Liver (tissue), 9 donors: ENCODE data around the gene ZNF527. TPM values are rescaled to one million over a fixed set of nuclear protein-coding genes. Genes with fewer than 3 reads are reported as not detected.

ENCODE experiments used
- DNase-seq: peaks from one replicate; pipeline ENCODE4 v3.0.0-alpha.2; 2017; ENCODE audit warnings: low spot score
- H3K27ac ChIP-seq, 2 donors: one replicate each; pipeline ENCODE4 v1.7.0; 2013; ENCODE audit warnings: inconsistent platforms in 2 of 2, low read length in 2 of 2, control low read depth in 1 of 2, low read depth in 1 of 2, mild to moderate bottlenecking in 1 of 2
- H3K27me3 ChIP-seq, 4 donors: one replicate each; pipeline versions ENCODE4 v1.6.1 to v1.7.0; 2013; ENCODE audit warnings: low read length in 3 of 4, inconsistent platforms in 1 of 4, mild to moderate bottlenecking in 1 of 4, moderate library complexity in 1 of 4; ENCODE audit not compliant: control insufficient read depth in 4 of 4, insufficient read depth in 4 of 4
- H3K36me3 ChIP-seq, 4 donors: one replicate each; pipeline versions ENCODE4 v1.6.1 to v1.7.0; 2013; ENCODE audit warnings: low read length in 3 of 4, mild to moderate bottlenecking in 3 of 4, low read depth in 1 of 4, moderate library complexity in 1 of 4; ENCODE audit not compliant: control insufficient read depth in 4 of 4, insufficient read depth in 3 of 4
- H3K4me1 ChIP-seq, 4 donors: one replicate each; pipeline versions ENCODE4 v1.6.1 to v1.7.0; 2013; ENCODE audit warnings: low read length in 3 of 4, mild to moderate bottlenecking in 3 of 4, moderate library complexity in 1 of 4; ENCODE audit not compliant: control insufficient read depth in 4 of 4, insufficient read depth in 4 of 4
- H3K4me3 ChIP-seq, 3 donors: one replicate each; pipeline versions ENCODE4 v1.6.1 to v1.7.0; 2013; ENCODE audit warnings: low read length in 3 of 3, control low read depth in 1 of 3, low read depth in 1 of 3, mild to moderate bottlenecking in 1 of 3
- H3K9ac ChIP-seq, 2 donors: one replicate each; pipeline ENCODE4 v1.7.0; 2013; ENCODE audit warnings: low read length in 2 of 2, mild to moderate bottlenecking in 2 of 2, moderate library complexity in 2 of 2, control low read depth in 1 of 2, low read depth in 1 of 2
- H3K9me3 ChIP-seq, 4 donors: one replicate each; pipeline versions ENCODE4 v1.6.1 to v1.7.0; 2013; ENCODE audit warnings: low read length in 3 of 4; ENCODE audit not compliant: control insufficient read depth in 4 of 4
- EGR1 ChIP-seq, 2 donors: IDR thresholded peaks; 2 replicates each; pipeline ENCODE4 v1.6.1; 2016 to 2018; ENCODE audit warnings: antibody characterized with exemption in 2 of 2, low read depth in 2 of 2
- FOXA1 ChIP-seq: IDR thresholded peaks from 2 replicates; pipeline ENCODE4 v1.6.1; 2016; ENCODE audit warnings: antibody characterized with exemption
- FOXA2 ChIP-seq: IDR thresholded peaks from 2 replicates; pipeline ENCODE4 v1.6.1; 2016; ENCODE audit warnings: antibody characterized with exemption
- GABPA ChIP-seq, 2 donors: IDR thresholded peaks in 1 of 2; conservative IDR thresholded peaks in 1 of 2; 2 replicates each; pipeline ENCODE4 v1.6.1; 2016; ENCODE audit warnings: antibody characterized with exemption in 2 of 2, mild to moderate bottlenecking in 1 of 2, moderate library complexity in 1 of 2
- HNF4A ChIP-seq, 2 donors: conservative IDR thresholded peaks; 2 replicates each; pipeline ENCODE4 v1.6.1; 2016; ENCODE audit warnings: antibody characterized with exemption in 2 of 2, mild to moderate bottlenecking in 2 of 2
- HNF4G ChIP-seq: IDR thresholded peaks from 2 replicates; pipeline ENCODE4 v1.6.1; 2016; ENCODE audit warnings: antibody characterized with exemption
- JUND ChIP-seq, 2 donors: IDR thresholded peaks; 2 replicates each; pipeline ENCODE4 v1.6.1; 2016; ENCODE audit warnings: antibody characterized with exemption in 2 of 2
- NR2F2 ChIP-seq: IDR thresholded peaks from 2 replicates; pipeline ENCODE4 v1.6.1; 2016; ENCODE audit warnings: antibody characterized with exemption
- RAD21 ChIP-seq, 2 donors: IDR thresholded peaks; 2 replicates each; pipeline ENCODE4 v1.6.1; 2016; ENCODE audit warnings: antibody characterized with exemption in 2 of 2, mild to moderate bottlenecking in 2 of 2
- RXRA ChIP-seq, 2 donors: IDR thresholded peaks; 2 replicates each; pipeline ENCODE4 v1.6.1; 2017 to 2018; ENCODE audit warnings: antibody characterized with exemption in 2 of 2, mild to moderate bottlenecking in 1 of 2
- SP1 ChIP-seq: IDR thresholded peaks from 2 replicates; pipeline ENCODE4 v1.6.1; 2018; ENCODE audit warnings: antibody characterized with exemption, mild to moderate bottlenecking
- TAF1 ChIP-seq: conservative IDR thresholded peaks from 2 replicates; pipeline ENCODE4 v1.6.1; 2016; ENCODE audit warnings: antibody characterized with exemption, mild to moderate bottlenecking
- YY1 ChIP-seq: IDR thresholded peaks from 2 replicates; pipeline ENCODE4 v1.6.1; 2016; ENCODE audit warnings: antibody characterized with exemption, mild to moderate bottlenecking
- WGBS: extraction: QIAGEN DNeasy Blood & Tissue Kit; methylation state at CpG from one replicate; pipeline ENCODE4 v1.1.7; 2013; 5-methylcytosine and 5-hydroxymethylcytosine counted together
- polyA plus RNA-seq, 2 donors: library from polyadenylated mRNA; stranded (reverse) in 1 of 2; unstranded in 1 of 2; fragments of 200-250 nt in 1 of 2; fragments of >200 nt in 1 of 2; fragmentation: Nextera tagmentation in 1 of 2; extraction: Ambion mirVana in 1 of 2; gene quantifications; one replicate each; pipeline versions ENCODE4 v1.2.1 to v1.2.3, GENCODE V29; 2013 to 2015
- total RNA-seq, 2 donors: library from RNA; depleted of rRNA; stranded (reverse); fragments of >200 nt; gene quantifications; one replicate each; pipeline ENCODE4 v1.2.3, GENCODE V29; 2014
- TF ChIP-seq, protein P1 (sequence below): IDR thresholded peaks from 2 replicates; pipeline ENCODE4 v1.6.1; 2016; ENCODE audit warnings: antibody characterized with exemption
- TF ChIP-seq, protein P2 (sequence below): IDR thresholded peaks from 2 replicates; pipeline ENCODE4 v1.6.1; 2016; ENCODE audit warnings: antibody characterized with exemption, mild to moderate bottlenecking
- TF ChIP-seq, protein P3 (sequence below): IDR thresholded peaks from 2 replicates; pipeline ENCODE4 v1.6.1; 2016; ENCODE audit warnings: antibody characterized with exemption
- donor health status: healthy.
- donor health status: healthy.
- donor health status: healthy.
- donor health status: healthy.
- donor health status: healthy.

Gene ZNF527
- total and polyA plus RNA-seq, 4 donors = 0.79 to 4.2 (median 2.0) TPM

DNA sequence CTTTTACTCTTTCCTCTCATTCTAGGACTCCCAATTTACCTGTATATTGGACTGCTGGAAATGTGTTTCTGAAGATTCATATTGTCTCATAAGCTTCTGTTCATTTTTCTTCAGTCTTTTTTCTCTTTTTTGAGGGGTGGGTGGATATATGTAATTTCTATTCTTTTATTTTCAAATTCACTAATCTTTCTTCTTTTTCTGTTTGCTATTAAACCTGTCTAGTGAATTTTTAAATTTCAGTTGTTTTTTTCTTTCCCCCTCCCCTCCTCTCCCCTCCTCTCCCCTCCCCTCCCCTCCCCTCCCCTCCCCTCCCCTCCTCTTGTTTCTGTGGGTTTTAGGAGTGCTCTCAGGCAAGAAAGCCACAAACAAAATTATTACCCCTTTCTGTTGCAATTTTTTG is 16.9 kb upstream of the ZNF527 start:
- TF ChIP-seq TAF1 = no peak
- TF ChIP-seq, protein P1, sequence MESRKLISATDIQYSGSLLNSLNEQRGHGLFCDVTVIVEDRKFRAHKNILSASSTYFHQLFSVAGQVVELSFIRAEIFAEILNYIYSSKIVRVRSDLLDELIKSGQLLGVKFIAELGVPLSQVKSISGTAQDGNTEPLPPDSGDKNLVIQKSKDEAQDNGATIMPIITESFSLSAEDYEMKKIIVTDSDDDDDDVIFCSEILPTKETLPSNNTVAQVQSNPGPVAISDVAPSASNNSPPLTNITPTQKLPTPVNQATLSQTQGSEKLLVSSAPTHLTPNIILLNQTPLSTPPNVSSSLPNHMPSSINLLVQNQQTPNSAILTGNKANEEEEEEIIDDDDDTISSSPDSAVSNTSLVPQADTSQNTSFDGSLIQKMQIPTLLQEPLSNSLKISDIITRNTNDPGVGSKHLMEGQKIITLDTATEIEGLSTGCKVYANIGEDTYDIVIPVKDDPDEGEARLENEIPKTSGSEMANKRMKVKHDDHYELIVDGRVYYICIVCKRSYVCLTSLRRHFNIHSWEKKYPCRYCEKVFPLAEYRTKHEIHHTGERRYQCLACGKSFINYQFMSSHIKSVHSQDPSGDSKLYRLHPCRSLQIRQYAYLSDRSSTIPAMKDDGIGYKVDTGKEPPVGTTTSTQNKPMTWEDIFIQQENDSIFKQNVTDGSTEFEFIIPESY = no peak
- TF ChIP-seq EGR1 (IDR thresholded peaks at IDR 0.05; ENCODE audit: low read depth in 2 of 2) = no peak
- TF ChIP-seq, protein P2, sequence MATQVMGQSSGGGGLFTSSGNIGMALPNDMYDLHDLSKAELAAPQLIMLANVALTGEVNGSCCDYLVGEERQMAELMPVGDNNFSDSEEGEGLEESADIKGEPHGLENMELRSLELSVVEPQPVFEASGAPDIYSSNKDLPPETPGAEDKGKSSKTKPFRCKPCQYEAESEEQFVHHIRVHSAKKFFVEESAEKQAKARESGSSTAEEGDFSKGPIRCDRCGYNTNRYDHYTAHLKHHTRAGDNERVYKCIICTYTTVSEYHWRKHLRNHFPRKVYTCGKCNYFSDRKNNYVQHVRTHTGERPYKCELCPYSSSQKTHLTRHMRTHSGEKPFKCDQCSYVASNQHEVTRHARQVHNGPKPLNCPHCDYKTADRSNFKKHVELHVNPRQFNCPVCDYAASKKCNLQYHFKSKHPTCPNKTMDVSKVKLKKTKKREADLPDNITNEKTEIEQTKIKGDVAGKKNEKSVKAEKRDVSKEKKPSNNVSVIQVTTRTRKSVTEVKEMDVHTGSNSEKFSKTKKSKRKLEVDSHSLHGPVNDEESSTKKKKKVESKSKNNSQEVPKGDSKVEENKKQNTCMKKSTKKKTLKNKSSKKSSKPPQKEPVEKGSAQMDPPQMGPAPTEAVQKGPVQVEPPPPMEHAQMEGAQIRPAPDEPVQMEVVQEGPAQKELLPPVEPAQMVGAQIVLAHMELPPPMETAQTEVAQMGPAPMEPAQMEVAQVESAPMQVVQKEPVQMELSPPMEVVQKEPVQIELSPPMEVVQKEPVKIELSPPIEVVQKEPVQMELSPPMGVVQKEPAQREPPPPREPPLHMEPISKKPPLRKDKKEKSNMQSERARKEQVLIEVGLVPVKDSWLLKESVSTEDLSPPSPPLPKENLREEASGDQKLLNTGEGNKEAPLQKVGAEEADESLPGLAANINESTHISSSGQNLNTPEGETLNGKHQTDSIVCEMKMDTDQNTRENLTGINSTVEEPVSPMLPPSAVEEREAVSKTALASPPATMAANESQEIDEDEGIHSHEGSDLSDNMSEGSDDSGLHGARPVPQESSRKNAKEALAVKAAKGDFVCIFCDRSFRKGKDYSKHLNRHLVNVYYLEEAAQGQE = no peak
- TF ChIP-seq, protein P3, sequence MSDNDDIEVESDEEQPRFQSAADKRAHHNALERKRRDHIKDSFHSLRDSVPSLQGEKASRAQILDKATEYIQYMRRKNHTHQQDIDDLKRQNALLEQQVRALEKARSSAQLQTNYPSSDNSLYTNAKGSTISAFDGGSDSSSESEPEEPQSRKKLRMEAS = no peak
- no peak for TF ChIP-seq FOXA2
- TF ChIP-seq SP1 = no peak
- no peak for TF ChIP-seq GABPA (IDR thresholded peaks at IDR 0.05 in 1 of 2, conservative IDR thresholded peaks at IDR 0.05 in 1 of 2)
- no peak for TF ChIP-seq NR2F2
- no peak for TF ChIP-seq FOXA1
- no peak for TF ChIP-seq JUND (IDR thresholded peaks at IDR 0.05)
- no peak for TF ChIP-seq RAD21 (IDR thresholded peaks at IDR 0.05)
- TF ChIP-seq HNF4A (conservative IDR thresholded peaks at IDR 0.05) = no peak
- TF ChIP-seq YY1 = no peak
- no peak for TF ChIP-seq RXRA (IDR thresholded peaks at IDR 0.05)
- no peak for DNase-seq
- H3K27ac ChIP-seq = no peak overlapping the region
- no peaks in the 10 kb centered on the region for H3K27me3 ChIP-seq
- H3K4me1 ChIP-seq = no peaks in the 10 kb centered on the region
- peaks cover 5 to 53% (median 35%) of the 10 kb centered on the region in 4 donors for H3K36me3 ChIP-seq
- H3K4me3 ChIP-seq = no peak overlapping the region
- peaks cover 5 to 30% (median 18%) of the 10 kb centered on the region in 4 donors for H3K9me3 ChIP-seq
- no peak overlapping the region for H3K9ac ChIP-seq

DNA sequence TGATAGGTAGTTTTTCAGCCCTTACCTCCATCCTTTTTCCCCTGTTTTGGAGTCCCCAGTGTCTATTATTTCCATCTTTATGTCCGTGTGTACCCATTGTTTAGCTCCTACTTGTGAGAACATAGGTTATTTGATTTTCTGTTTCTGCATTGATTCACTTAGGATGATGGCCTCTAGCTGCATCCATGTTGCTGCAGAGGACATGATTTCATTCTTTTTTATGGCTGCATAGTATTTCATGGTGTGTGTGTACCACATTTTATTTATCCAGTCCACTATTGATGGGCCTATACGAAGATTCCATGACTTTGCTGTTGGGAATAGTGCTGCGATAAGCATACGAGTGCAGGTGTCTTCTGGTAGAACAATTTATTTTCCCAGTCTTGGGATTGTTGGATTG is 15.0 kb upstream of the ZNF527 start:
- Histone ChIP-seq H3K36me3 (peaks cover 0 to 61% (median 45%) of the 10 kb centered on the region in 4 donors), H3K27ac (no peak overlapping the region), H3K4me3 (peak overlapping the region in 2 of 3 donors; percentile 26 to 33), H3K9ac (no peak overlapping the region), H3K9me3 (peaks cover 6 to 30% (median 18%) of the 10 kb centered on the region in 4 donors), H3K4me1 (no peaks in the 10 kb centered on the region), H3K27me3 (no peaks in the 10 kb centered on the region)
- TF ChIP-seq, protein P3 = no peak
- TF ChIP-seq HNF4A (conservative IDR thresholded peaks at IDR 0.05) (no peak), NR2F2 (no peak), HNF4G (no peak), JUND (IDR thresholded peaks at IDR 0.05) (no peak), TAF1 (no peak), FOXA2 (no peak), YY1 (no peak)
- WGBS = 97% methylated on average over 4 of the region's 4 CpGs
- no peak for DNase-seq
